HUES48 (cell line): ENCODE results near the gene IRX4.

Experiments used
- H3K27ac ChIP-seq: one replicate; pipeline ENCODE4 v1.7.0; 2013; ENCODE audit warnings: low read depth, low read length, inconsistent platforms
- H3K27me3 ChIP-seq: 2 replicates; pipeline ENCODE4 v1.6.1; 2013; ENCODE audit warnings: mild to moderate bottlenecking, low read length; ENCODE audit not compliant: control insufficient read depth, insufficient read depth
- H3K36me3 ChIP-seq: 2 replicates; pipeline ENCODE4 v1.6.1; 2013; ENCODE audit warnings: low read length; ENCODE audit not compliant: control insufficient read depth, insufficient read depth
- H3K4me1 ChIP-seq: 2 replicates; pipeline ENCODE4 v1.6.1; 2013; ENCODE audit warnings: mild to moderate bottlenecking, low read length; ENCODE audit not compliant: control insufficient read depth, insufficient read depth
- H3K4me3 ChIP-seq: 2 replicates; pipeline ENCODE4 v1.5.1; 2013; ENCODE audit warnings: mild to moderate bottlenecking, low read depth, low read length
- H3K9ac ChIP-seq: 2 replicates; pipeline ENCODE4 v1.6.1; 2013; ENCODE audit warnings: mild to moderate bottlenecking, low read depth, low read length, moderate library complexity
- H3K9me3 ChIP-seq: 2 replicates; pipeline ENCODE4 v1.6.1; 2013; ENCODE audit warnings: low read length; ENCODE audit not compliant: control insufficient read depth, insufficient read depth

The IRX4 gene

DNA sequence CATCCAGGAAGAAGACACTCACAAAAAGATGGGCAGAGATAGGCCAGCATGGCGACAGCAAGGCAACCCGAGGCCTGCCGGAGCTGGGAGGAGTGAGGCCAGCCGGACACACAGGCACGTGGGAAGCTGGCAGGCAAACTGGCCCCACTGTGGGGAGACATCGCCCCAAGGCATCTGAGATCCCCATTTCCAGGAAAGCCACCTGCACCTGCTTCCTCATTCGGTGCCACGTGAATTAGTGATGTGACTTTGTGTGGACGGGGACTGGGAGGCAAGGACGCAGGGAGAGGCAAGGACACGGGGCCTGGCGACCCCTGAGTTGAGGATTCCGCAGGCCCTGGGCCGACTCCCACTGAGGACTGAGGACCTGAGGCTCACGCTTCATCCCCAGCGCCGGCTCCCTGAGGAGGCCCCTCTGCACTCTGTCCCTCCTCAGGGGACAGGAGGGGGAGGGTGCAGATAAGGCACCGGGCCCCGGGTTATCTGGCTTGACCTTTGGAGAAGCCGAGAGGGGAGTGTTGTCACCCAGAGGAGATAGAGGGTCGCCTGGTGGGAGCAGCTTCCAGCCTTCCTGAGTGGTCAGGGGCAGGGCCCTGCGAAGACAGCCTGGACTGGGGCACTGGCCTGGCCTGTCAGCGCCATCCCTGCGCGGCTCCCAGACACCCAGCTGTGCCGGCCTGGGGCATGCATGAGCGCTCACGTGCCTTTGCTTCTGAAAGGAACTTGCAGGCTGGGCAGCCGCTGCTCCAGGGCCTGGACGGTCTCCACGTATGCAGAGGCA lies 41.8 kb downstream of the IRX4 start:
- peaks cover 7% of the 10 kb centered on the region for H3K4me1 ChIP-seq
- peaks cover 7% of the 10 kb centered on the region; the same call in 1 of the 2 replicates for H3K27me3 ChIP-seq
- H3K9ac ChIP-seq, result no peak overlapping the region
- H3K36me3 ChIP-seq, result no peaks in the 10 kb centered on the region
- H3K4me3 ChIP-seq, result no peak overlapping the region
- no peak overlapping the region for H3K27ac ChIP-seq
- no peaks in the 10 kb centered on the region for H3K9me3 ChIP-seq

DNA sequence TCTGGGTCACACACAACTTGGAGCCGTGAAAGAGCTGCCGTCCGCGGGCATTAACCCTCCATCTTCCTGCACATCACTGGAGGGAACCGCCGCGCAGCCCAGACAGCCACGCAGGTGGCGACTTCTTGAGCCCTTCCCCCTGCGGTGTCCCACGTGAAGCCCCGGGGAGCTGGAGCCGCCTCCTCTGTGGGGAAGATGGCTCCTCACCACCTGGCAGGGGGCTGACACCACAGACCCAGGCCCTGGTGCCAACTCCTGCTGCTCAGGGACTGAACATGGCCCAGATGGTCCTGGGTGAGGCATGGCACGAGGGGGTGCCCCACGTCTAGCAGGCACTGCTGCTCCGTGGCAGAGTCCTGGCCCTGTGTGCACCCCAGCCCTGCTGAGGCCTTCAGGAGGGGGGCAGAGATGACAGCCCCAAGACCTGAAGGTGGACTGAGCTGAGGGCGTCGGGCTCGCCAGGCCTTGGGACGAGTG lies 42.6 kb downstream of the IRX4 start:
- Histone ChIP-seq H3K27ac (no peak overlapping the region), H3K27me3 (peaks cover 7% of the 10 kb centered on the region; the same call in 1 of the 2 replicates), H3K4me3 (no peak overlapping the region), H3K9me3 (no peaks in the 10 kb centered on the region), H3K4me1 (peaks cover 7% of the 10 kb centered on the region), H3K36me3 (no peaks in the 10 kb centered on the region), H3K9ac (no peak overlapping the region)

DNA sequence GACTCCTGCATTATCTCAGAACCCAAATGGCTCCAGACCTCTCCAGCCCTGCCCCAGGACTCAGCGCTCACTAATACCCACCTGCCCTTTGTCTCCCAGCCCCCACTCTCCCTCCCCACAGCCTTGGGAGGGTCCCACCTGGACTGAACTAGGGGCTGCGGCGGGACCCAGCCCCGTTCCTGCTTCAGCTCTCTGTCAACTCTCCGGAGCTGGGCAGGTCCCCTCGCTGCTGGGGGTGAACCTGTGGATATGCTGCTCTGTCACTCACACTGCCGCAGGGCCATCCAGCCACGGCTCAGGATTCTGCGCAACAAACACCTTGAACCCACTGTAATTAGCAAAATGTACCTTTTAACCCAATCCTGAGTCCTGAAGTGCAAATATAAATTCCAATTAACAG lies 44.7 kb downstream of the IRX4 start:
- peaks cover 15% of the 10 kb centered on the region for H3K4me1 ChIP-seq
- H3K9ac ChIP-seq, result no peak overlapping the region
- no peak overlapping the region for H3K4me3 ChIP-seq
- no peak overlapping the region for H3K27ac ChIP-seq
- no peaks in the 10 kb centered on the region for H3K36me3 ChIP-seq
- no peaks in the 10 kb centered on the region for H3K9me3 ChIP-seq
- peaks cover 4% of the 10 kb centered on the region; the same call in 1 of the 2 replicates for H3K27me3 ChIP-seq

DNA sequence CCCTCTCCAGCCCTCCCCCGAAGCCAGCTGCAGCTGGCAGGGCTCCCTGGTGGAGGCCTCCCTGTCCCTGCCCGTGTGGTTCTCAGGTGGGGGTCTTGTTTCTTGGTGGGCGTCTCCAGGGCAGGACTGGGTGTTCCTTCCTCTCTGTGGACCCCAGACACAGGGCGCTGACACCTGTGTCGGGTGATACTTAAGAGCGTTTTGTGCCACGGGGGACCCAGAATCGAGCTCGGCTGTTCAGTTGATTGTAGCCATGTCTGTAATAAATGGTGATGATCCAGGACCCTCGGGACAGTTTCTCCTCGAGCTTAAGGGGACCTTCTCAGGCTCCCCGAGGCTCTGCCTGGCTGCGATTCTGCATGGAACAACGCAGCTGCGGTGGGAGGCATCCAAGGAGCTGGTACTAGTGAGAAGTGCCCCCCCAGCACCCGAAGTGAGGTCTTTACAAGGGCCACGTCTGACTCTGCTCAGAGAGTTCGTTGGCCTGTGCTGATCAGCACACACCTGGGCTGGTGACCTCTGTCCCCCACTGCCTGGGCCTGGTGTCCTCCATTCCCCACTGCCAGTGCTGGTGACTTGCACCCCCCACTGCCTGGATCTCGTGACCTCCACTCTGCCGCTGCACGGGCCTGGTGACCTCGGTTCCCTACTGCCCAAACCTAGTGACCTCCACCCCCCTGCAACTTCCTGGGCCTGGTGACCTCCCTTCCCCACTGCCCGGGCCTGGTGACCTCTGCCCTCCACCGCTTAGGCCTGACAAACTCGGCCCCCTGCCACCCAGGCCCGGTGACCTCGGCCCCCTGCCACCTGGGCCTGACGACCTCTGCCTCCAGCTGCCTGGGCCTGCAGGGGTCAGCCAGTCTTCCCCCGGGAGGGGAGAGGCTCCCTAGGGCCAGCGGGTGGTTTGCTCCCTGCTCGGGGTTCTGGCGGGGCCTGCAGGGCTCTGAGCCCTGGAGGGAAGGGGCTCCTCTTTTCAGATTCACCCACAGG lies 45.5 kb downstream of the IRX4 start:
- H3K9me3 ChIP-seq, result no peaks in the 10 kb centered on the region
- peaks cover 15% of the 10 kb centered on the region for H3K4me1 ChIP-seq
- no peak overlapping the region for H3K27ac ChIP-seq
- H3K4me3 ChIP-seq, result no peak overlapping the region
- no peaks in the 10 kb centered on the region for H3K36me3 ChIP-seq
- H3K27me3 ChIP-seq, result peaks cover 4% of the 10 kb centered on the region; the same call in 1 of the 2 replicates
- H3K9ac ChIP-seq, result no peak overlapping the region

DNA sequence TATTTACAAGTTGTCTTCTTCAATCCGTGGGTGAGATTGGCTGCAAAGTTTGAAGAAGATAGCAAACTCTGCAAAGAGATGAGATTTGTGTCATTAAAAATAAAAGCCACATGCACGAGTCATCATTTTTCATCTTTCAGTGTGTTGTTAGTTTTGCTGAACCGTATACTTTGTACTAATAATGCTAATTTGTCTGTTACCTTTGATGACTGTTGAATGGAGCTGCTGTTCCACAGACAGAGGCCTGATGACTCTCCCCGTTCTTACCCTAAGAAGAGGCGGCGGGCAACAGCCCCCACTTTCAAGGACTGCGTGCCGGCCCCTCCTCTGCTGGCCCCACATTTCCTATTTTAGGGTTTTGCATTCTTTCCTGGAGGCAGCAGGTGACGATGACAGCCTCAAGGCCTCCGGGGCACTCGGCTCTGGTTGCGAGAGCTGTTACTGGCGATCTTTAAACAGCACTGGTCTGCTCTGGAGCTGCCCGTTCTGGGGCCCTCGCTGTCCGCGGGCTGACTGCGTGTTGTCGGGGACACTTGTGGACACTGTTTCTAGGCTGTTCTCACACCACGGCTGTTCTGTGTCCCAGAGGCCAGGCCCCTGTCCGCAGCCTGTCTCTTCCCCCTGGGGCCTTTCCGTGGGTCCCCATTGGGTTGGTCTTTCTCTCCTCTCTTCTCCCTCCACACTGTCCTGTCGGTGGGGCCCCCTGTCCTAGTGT lies 46.4 kb downstream of the IRX4 start:
- Histone ChIP-seq H3K36me3 (no peaks in the 10 kb centered on the region), H3K4me3 (no peak overlapping the region), H3K27me3 (no peaks in the 10 kb centered on the region; the same call in 1 of the 2 replicates), H3K9ac (no peak overlapping the region), H3K4me1 (peaks cover 19% of the 10 kb centered on the region), H3K27ac (no peak overlapping the region), H3K9me3 (no peaks in the 10 kb centered on the region)

DNA sequence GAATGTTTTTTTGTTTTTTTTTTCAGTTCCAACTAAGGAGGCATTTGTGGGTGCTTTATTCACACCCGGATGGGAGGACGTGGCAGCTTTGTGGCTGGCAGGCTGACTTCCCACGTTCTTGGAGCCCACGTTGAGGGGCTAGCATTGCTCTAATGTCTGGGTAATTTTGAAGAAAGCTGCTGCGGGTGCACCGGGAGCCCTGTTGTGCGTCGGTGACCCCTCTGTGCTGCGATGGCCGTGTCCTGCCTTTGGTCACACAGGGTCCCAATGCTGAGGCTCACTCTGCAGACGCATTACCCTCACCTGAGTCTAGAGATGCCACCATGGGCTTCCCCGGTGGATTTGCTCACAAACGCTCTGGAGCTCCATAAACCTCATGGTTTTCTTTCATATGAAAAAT lies 47.3 kb downstream of the IRX4 start:
- Histone ChIP-seq H3K4me1 (peaks cover 18% of the 10 kb centered on the region), H3K27ac (no peak overlapping the region), H3K9ac (no peak overlapping the region), H3K4me3 (no peak overlapping the region), H3K27me3 (no peaks in the 10 kb centered on the region; the same call in 1 of the 2 replicates), H3K9me3 (no peaks in the 10 kb centered on the region), H3K36me3 (no peaks in the 10 kb centered on the region)

DNA sequence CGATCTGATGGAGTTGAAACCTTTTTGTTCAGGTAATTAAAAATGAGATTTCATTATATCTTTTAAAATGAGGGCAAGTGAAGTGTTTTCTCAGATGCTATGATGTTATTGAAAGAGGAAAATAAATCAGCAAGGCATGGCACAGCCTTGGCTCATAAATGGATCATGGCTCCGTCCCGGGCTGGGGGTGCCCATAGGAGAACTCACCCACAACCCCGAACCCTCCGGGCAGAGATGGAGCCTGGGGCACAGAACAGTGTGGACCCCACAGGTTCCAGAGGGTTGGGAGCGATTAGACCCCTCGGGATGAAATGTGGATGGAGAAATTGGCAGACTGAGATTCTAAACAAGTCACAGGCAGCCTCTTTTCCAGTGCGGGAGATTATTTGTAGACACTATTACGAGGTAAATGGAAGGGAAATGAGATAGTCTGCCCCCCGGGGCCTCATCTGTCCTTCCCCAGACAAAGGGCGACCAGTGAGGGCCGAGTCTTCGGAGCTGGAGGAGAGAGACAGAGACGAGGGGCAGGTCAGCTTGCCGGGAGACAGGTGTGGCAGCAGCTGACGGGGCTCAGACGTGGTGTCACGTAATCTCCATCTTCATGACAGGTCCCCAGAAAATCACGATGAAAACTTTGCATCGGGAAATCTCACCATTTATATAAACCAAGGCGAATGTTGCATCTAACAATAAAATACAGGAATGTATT lies 47.9 kb downstream of the IRX4 start:
- Histone ChIP-seq H3K4me3 (no peak overlapping the region), H3K27me3 (no peaks in the 10 kb centered on the region; the same call in 1 of the 2 replicates), H3K4me1 (peaks cover 18% of the 10 kb centered on the region), H3K27ac (no peak overlapping the region), H3K9ac (no peak overlapping the region), H3K36me3 (no peaks in the 10 kb centered on the region), H3K9me3 (no peaks in the 10 kb centered on the region)

DNA sequence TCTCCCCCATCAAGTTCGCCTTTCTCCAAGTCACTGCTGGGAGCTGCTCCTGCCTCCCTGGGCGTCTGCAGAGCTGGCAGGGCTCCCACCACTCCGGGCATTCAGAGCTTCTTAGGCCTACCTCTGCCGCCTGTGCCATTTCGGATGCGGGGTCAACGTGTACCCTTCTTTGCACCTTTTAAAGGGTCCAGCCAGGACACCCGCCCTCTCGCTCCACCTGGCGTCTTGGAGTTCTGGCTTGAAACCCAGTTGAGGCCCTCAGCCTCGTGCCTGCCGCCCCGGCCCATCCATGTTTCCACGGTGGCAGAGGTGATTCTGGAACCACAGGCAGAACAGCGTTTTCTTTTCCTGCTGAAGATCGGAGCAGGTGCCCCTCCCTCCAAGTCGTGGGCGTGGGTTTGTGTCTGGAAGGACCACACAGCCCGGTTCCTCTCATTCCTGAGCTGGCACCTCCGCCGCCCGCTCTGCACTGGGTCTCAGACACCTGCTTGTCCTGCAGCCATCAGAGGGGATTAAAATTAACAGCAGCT lies 48.6 kb downstream of the IRX4 start:
- Histone ChIP-seq H3K9me3 (no peaks in the 10 kb centered on the region), H3K27me3 (no peaks in the 10 kb centered on the region), H3K27ac (no peak overlapping the region), H3K4me1 (peaks cover 18% of the 10 kb centered on the region), H3K36me3 (no peaks in the 10 kb centered on the region), H3K4me3 (no peak overlapping the region), H3K9ac (no peak overlapping the region)

DNA sequence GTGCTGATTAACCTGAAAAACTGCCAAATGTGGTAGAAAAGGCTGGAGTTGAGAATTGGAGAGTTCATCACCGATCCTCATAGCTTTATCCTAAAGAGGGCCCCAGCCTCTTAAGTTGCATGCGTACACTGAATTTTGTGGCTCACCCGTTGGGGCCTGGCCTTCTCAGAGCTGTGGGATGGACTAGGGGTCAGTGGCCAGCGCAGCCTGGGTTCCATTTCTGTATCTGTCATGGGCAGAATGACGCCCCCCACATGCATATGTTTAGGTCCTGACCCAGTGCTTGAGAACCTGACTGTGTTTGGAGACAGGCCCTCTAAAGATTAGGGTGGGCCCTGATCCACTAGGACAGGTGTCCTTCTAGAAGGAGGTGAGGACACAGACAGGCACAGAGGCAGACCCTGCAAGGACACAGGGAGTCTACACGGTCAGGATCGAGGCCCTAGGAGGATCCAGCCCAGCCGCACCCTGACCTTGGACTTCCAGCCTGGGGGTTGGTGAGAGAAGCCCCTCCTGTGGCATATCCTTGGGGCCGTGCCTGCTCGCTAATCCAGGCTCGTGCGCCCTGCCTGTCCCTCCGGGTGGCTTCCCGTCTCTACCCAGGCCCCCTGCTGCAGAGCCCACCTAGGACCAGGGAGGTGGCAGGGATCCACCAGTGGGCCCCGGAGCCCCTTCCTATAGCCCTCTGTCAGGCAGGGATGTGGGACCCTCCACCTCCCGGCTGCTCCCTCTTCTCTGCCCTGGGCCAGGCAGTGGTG lies 49.3 kb downstream of the IRX4 start:
- Histone ChIP-seq H3K4me1 (peaks cover 20% of the 10 kb centered on the region), H3K27me3 (no peaks in the 10 kb centered on the region), H3K4me3 (no peak overlapping the region), H3K9ac (no peak overlapping the region), H3K27ac (no peak overlapping the region), H3K9me3 (no peaks in the 10 kb centered on the region), H3K36me3 (no peaks in the 10 kb centered on the region)
